GM12891 (cell line): ENCODE data around the gene RBX1.

Source experiments
- DNase-seq: peaks from one replicate; pipeline ENCODE4 v3.0.0; 2011; ENCODE audit warnings: low spot score; ENCODE audit not compliant: insufficient read length
- FAIRE-seq: peaks from 2 replicates; lab custom pipeline; 2011; peaks lifted over from hg19 to GRCh38; lab: Jason Lieb, UNC
- PAX5 ChIP-seq: IDR thresholded peaks from 2 replicates; pipeline ENCODE4 v1.6.1; 2011; ENCODE audit warnings: low read length, moderate library complexity, mild to moderate bottlenecking; ENCODE audit not compliant: insufficient read depth, severe bottlenecking
- POLR2A ChIP-seq: IDR thresholded peaks from 2 replicates; pipeline ENCODE4 v1.6.1; 2011; ENCODE audit warnings: low read depth, low read length, control low read depth
- POLR2AphosphoS5 ChIP-seq: IDR thresholded peaks from 2 replicates; pipeline ENCODE4 v1.6.1; 2011; ENCODE audit warnings: low read depth, low read length, control low read depth
- POU2F2 ChIP-seq: IDR thresholded peaks from 2 replicates; pipeline ENCODE4 v1.6.1; 2011; ENCODE audit warnings: low read depth, mild to moderate bottlenecking, control low read depth, low read length, moderate library complexity
- SPI1 ChIP-seq: IDR thresholded peaks from 2 replicates; pipeline ENCODE4 v1.6.1; 2011; ENCODE audit warnings: low read depth, low read length, control low read depth
- TAF1 ChIP-seq: IDR thresholded peaks from 2 replicates; pipeline ENCODE4 v1.6.1; 2011; ENCODE audit warnings: low read depth, low read length, control low read depth

Gene RBX1

DNA sequence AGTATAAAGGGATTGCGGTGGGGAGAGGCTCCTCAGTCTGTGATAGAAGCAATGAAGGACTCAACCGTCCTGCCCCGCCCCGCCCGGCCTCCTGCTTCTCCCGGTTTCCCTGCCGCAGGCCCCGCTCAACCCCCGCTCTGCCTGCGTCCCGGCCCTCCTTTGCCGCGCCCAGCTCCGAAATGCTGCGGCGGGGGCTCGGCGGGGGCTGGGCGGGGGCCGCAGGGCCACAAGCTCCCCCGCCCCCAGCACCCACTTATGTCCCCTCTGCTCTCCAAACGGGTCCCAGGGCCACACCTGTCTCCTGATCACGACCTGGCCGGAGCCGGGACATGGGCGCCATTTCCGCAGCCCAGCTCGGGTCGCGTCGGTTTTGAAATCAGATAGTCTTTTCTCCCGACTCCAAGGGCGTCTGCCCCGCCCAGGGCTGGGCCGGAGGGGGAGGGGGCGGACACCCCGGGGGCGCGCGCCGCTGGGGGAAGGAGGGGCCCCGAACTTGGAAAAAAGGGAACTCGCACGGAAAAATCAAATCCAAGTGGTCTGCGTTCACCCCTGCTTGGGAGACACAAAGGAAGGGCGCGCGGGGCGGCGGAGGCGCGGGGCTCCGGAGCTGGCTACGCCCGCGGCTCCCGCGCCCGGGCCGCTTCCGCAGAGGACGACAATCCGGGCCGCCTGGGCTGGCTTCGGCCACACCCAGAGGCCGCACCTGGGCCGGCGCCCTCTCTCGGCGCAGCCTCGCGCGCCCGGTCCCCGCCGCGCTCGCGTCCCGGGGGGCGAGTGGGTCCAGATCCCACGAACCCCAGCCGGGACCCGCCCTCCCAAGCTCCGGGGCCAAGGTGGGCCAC is 70.7 kb downstream of the RBX1 start:
- TF ChIP-seq TAF1, result no peak
- TF ChIP-seq POLR2AphosphoS5, result no peak
- TF ChIP-seq SPI1, result peak; percentile 19; the same call in 1 of the 2 replicates
- FAIRE-seq (peak; percentile 23), DNase-seq (peak; percentile 54)

GRCh38 chr22:41022470-41023298 is 71.5 kb downstream of the RBX1 start:
- TF ChIP-seq POLR2AphosphoS5 (no peak), POLR2A (no peak), SPI1 (no peak), PAX5 (no peak), TAF1 (no peak), POU2F2 (no peak)
- FAIRE-seq (peak; percentile 86), DNase-seq (peak; percentile 71)
